Stomach (tissue), 4 donors: ENCODE results near the gene MBD3L2B.

Experiments
- CTCF ChIP-seq, 7 experiments: fragments of 450-650 bp in 4 of 7; fragments of 200-600 bp in 3 of 7; sonication (generic) in 3 of 7; IDR thresholded peaks; one replicate each; pipeline ENCODE4 v1.5.1; 2016 to 2019; ENCODE audit warnings: antibody characterized with exemption in 7 of 7, control low read depth in 2 of 7, mild to moderate bottlenecking in 1 of 7
- POLR2AphosphoS5 ChIP-seq, 3 donors: sonication (generic); formaldehyde crosslinking; IDR thresholded peaks; one replicate each; pipeline ENCODE4 v1.6.1; 2016; ENCODE audit warnings: antibody characterized with exemption in 3 of 3

- TF ChIP-seq CTCF (IDR thresholded peaks at IDR 0.05), result no peak
- no peak for TF ChIP-seq POLR2AphosphoS5 (IDR thresholded peaks at IDR 0.05)
These were observed 51.2 kb downstream of the MBD3L2B start for GRCh38 chr19:6970021-6970420.
